Neural progenitor cell (in vitro differentiated cells): ENCODE results near the gene GOLGA8H.
"Not testable (repeated sequence)": the region's sequence is repeated elsewhere in the genome, so short reads cannot be mapped to it uniquely, and the experiment has no call there.

ENCODE experiments used
- EZH2 ChIP-seq: fragments of 200-600 bp; sonication (generic); IDR thresholded peaks from 2 replicates; pipeline ENCODE4 v1.6.1; 2017; ENCODE audit warnings: antibody characterized with exemption, mild to moderate bottlenecking, moderate library complexity
- EZH2phosphoT487 ChIP-seq: fragments of 200-600 bp; sonication (generic); IDR thresholded peaks from 2 replicates; pipeline ENCODE4 v1.6.1; 2017; ENCODE audit warnings: antibody characterized with exemption

- not testable (repeated sequence) for TF ChIP-seq EZH2, EZH2phosphoT487
Observed at GRCh38 chr15:30661154-30661553, 57.3 kb downstream of the GOLGA8H start.
